A549 (cell line): ENCODE measurements around the gene FRY. TPM values are rescaled to one million over a fixed set of nuclear protein-coding genes. Genes with fewer than 3 reads are reported as not detected.

ENCODE experiments used
- ATAC-seq, 2 experiments: fragments of 200-7000 bp in 1 of 2; fragments of >200 bp in 1 of 2; cut with Nextera tagmentation in 1 of 2; cut with Tn5 transposase in 1 of 2; 3 replicates each; pipeline versions ENCODE4 v1.8.0 to v1.9.1; 2018 to 2020; ENCODE audit warnings: mild to moderate bottlenecking in 1 of 2, moderate library complexity in 1 of 2
- CTCF ChIA-PET: fragments of 300-600 bp; sonication (Branson Sonifier 250); formaldehyde crosslinking; extraction: SDS; loops from one replicate; lab custom pipeline; 2021; ENCODE audit warnings: antibody characterized with exemption, inconsistent platforms; lab: Yijun Ruan, JAX
- POLR2A ChIA-PET: fragments of 350-600 bp; formaldehyde crosslinking; extraction: SDS; loops from one replicate; lab custom pipeline; 2021; ENCODE audit warnings: antibody characterized with exemption, inconsistent platforms; lab: Yijun Ruan, JAX
- DNase-seq, 2 experiments: peaks; one replicate each; pipeline versions ENCODE4 v3.0.0 to v3.0.0-alpha.2; 2011 to 2016; ENCODE audit warnings: low read depth in 1 of 2, low spot score in 1 of 2
- FAIRE-seq: peaks from 2 replicates; lab custom pipeline; 2011; peaks lifted over from hg19 to GRCh38; lab: Jason Lieb, UNC
- H3K27ac ChIP-seq, 2 experiments: fragments of >200 bp; sonication (Bioruptor Twin); formaldehyde crosslinking; 3 replicates each; pipeline ENCODE4 v1.5.1; 2016 to 2017
- H3K4me1 ChIP-seq: fragments of >200 bp; sonication (Bioruptor Twin); formaldehyde crosslinking; 3 replicates; pipeline ENCODE4 v1.6.1; 2016
- H3K4me2 ChIP-seq: fragments of >200 bp; sonication (Bioruptor Twin); formaldehyde crosslinking; 3 replicates; pipeline ENCODE4 v1.6.1; 2016
- H3K4me3 ChIP-seq: fragments of >200 bp; sonication (Bioruptor Twin); formaldehyde crosslinking; 3 replicates; pipeline ENCODE4 v1.5.1; 2016
- H3K9me3 ChIP-seq: fragments of >200 bp; sonication (Bioruptor Twin); formaldehyde crosslinking; 3 replicates; pipeline ENCODE4 v1.6.1; 2016
- BHLHE40 ChIP-seq: IDR thresholded peaks from 2 replicates; pipeline ENCODE4 v1.6.1; 2012; ENCODE audit warnings: low read depth, low read length, inconsistent platforms
- CBX8 ChIP-seq: fragments of 200-600 bp; sonication (generic); IDR thresholded peaks from 2 replicates; pipeline ENCODE4 v1.6.1; 2016
- CEBPB ChIP-seq, 2 experiments: fragments of >200 bp in 1 of 2; sonication (Bioruptor Twin) in 1 of 2; formaldehyde crosslinking in 1 of 2; IDR thresholded peaks; 2 replicates each; pipeline ENCODE4 v1.6.1; 2012 to 2016
- CTCF ChIP-seq: fragments of >200 bp; sonication (Bioruptor Twin); formaldehyde crosslinking; IDR thresholded peaks from 3 replicates; pipeline ENCODE4 v1.5.1; 2016
- E2F6 ChIP-seq: IDR thresholded peaks from 2 replicates; pipeline ENCODE4 v1.6.1; 2012; ENCODE audit warnings: low read depth, borderline replicate concordance
- EP300 ChIP-seq, 2 experiments: fragments of >200 bp; sonication (Bioruptor Twin); formaldehyde crosslinking; IDR thresholded peaks; 2 replicates in 1 of 2; 3 replicates in 1 of 2; pipeline ENCODE4 v1.6.1; 2016 to 2017
- GATA3 ChIP-seq: IDR thresholded peaks from 2 replicates; pipeline ENCODE4 v1.6.1; 2012; ENCODE audit warnings: borderline replicate concordance
- HDAC2 ChIP-seq: fragments of 200-600 bp; sonication (generic); IDR thresholded peaks from 2 replicates; pipeline ENCODE4 v1.6.1; 2016
- HOXB13 ChIP-seq: fragments of 250-450 bp; sonication (Bioruptor Pico); IDR thresholded peaks from 2 replicates; pipeline ENCODE4 v1.5.0; 2020; ENCODE audit warnings: low read depth, mild to moderate bottlenecking, moderate library complexity
- KDM1A ChIP-seq: fragments of 200-600 bp; sonication (generic); IDR thresholded peaks from 2 replicates; pipeline ENCODE4 v1.6.1; 2016; ENCODE audit warnings: low read depth, mild to moderate bottlenecking
- MAFK ChIP-seq: fragments of 450-650 bp; IDR thresholded peaks from 2 replicates; pipeline ENCODE4 v1.6.1; 2014; ENCODE audit not compliant: partially characterized antibody
- MAZ ChIP-seq: fragments of 150-350 bp; IDR thresholded peaks from 2 replicates; pipeline ENCODE4 v1.6.1; 2014; ENCODE audit warnings: antibody characterized with exemption, low read depth, low read length, borderline replicate concordance
- MYC ChIP-seq: IDR thresholded peaks from 2 replicates; pipeline ENCODE4 v1.6.1; 2012; ENCODE audit warnings: mild to moderate bottlenecking, inconsistent platforms, low read length, improper control_type of control experiment, borderline replicate concordance
- NPAS2 ChIP-seq: fragments of 250-450 bp; sonication (Bioruptor Pico); IDR thresholded peaks from 2 replicates; pipeline ENCODE4 v1.8.0; 2022; ENCODE audit warnings: mild to moderate bottlenecking, moderate library complexity, borderline replicate concordance
- RARB ChIP-seq: fragments of 250-450 bp; sonication (Bioruptor Pico); IDR thresholded peaks from 2 replicates; pipeline ENCODE4 v1.8.0; 2021; ENCODE audit warnings: mild to moderate bottlenecking, moderate library complexity
- RCOR1 ChIP-seq: fragments of 150-350 bp; IDR thresholded peaks from 2 replicates; pipeline ENCODE4 v1.6.1; 2014; ENCODE audit warnings: antibody characterized with exemption, low read length, low read depth
- RFX5 ChIP-seq: fragments of 450-650 bp; IDR thresholded peaks from 2 replicates; pipeline ENCODE4 v1.7.1; 2014; ENCODE audit warnings: antibody characterized with exemption, mild to moderate bottlenecking, moderate library complexity
- SMC3 ChIP-seq: fragments of >200 bp; sonication (Bioruptor Twin); formaldehyde crosslinking; IDR thresholded peaks from 3 replicates; pipeline ENCODE4 v1.6.1; 2018; ENCODE audit warnings: inconsistent platforms
- SREBF2 ChIP-seq: fragments of 450-650 bp; IDR thresholded peaks from 2 replicates; pipeline ENCODE4 v1.6.1; 2014; ENCODE audit warnings: mild to moderate bottlenecking, moderate library complexity
- TP53 ChIP-seq: fragments of 250-450 bp; sonication (Bioruptor Pico); IDR thresholded peaks from 2 replicates; pipeline ENCODE4 v1.5.0; 2021; ENCODE audit warnings: mild to moderate bottlenecking, moderate library complexity
- USF2 ChIP-seq: fragments of 450-650 bp; IDR thresholded peaks from 2 replicates; pipeline ENCODE4 v1.6.1; 2014; ENCODE audit warnings: antibody characterized with exemption
- ZFP36 ChIP-seq: fragments of 450-650 bp; IDR thresholded peaks from 2 replicates; pipeline ENCODE4 v1.6.1; 2014; ENCODE audit warnings: borderline replicate concordance; ENCODE audit not compliant: partially characterized antibody
- ZSCAN20 ChIP-seq: fragments of 250-450 bp; sonication (Bioruptor Pico); IDR thresholded peaks from 2 replicates; pipeline ENCODE4 v1.8.0; 2022; ENCODE audit warnings: mild to moderate bottlenecking, moderate library complexity
- WGBS: methylation state at CpG from one replicate; pipeline ENCODE4 v1.1.6; 2017; ENCODE audit errors: missing lambda C conversion rate; 5-methylcytosine and 5-hydroxymethylcytosine counted together
- polyA plus RNA-seq, 4 experiments: library from polyadenylated mRNA; depleted of rRNA in 3 of 4; stranded (reverse); fragments of >200 nt; fragmentation: RNase III in 1 of 4; extraction: RNeasy Plus Mini Kit Qiagen cat#74134 plus additional on column Dnase treatment in 1 of 4; gene quantifications; 2 replicates in 3 of 4; 3 replicates in 1 of 4; pipeline ENCODE4 v1.2.3, GENCODE V29; 2011 to 2017
- TF ChIP-seq, protein P1 (sequence below): fragments of 250-450 bp; sonication (Bioruptor Pico); IDR thresholded peaks from 2 replicates; pipeline ENCODE4 v1.5.0; 2021; ENCODE audit warnings: mild to moderate bottlenecking, moderate library complexity, borderline replicate concordance
- TF ChIP-seq, protein P2 (sequence below): IDR thresholded peaks from 2 replicates; pipeline ENCODE4 v1.6.1; 2012
- TF ChIP-seq, protein P3 (sequence below): IDR thresholded peaks from 2 replicates; pipeline ENCODE4 v1.6.1; 2012

FRY gene
- polyA plus RNA-seq, 2 of the 4 experiments (the other 2 are of a cell fraction), result 0.08 to 0.26 TPM

DNA sequence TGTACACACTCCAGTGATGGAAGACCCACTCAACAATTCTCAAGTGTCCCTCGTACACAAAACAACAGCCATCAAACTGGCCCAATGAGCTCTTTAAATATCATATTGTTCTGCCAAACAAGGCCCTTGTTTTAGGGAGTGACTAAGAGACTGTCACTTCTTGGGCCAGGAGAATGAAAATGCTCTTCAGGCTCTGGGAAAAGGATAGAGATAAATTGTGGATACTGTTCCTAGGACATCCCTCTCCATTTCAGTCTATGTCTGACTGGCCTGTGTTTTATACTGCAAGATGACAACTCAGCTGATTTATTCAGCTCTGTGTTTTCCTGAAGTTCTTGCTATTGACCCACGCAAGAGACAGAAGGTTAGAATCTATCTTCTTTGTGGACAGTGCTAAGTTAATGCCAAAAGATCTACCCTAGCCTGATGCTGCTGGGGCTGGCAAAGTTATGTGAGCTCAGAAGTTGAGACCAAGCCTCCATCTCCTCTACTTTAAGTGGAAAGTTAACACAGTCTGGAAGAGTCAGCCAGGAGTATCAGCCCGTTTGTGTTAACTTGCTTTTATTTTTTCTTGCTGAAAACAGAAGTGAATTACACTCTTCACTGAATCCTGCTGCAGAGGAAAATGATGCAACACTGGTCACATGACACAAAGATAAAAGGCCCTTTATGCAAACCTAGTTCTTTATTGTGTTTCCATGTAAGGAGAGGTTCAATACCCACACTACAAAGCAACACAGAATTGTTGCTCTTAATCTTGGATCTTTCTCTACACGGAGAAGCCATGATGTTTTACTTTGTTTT, 14.6 kb downstream of the FRY start:
- 58% methylated on average over 4 of the region's 4 CpGs for WGBS
- no peak overlapping the region for H3K4me3 ChIP-seq
- TF ChIP-seq TP53 (CRISPR knock-in tag) (no peak), ZSCAN20 (CRISPR knock-in tag) (no peak), ZFP36 (no peak), MAFK (no peak), HOXB13 (CRISPR knock-in tag) (no peak), CBX8 (no peak), BHLHE40 (no peak)
- TF ChIP-seq, all 56 proteins: peak for 0
- POLR2A ChIA-PET, result no interaction called here
- CTCF ChIA-PET, result interaction anchor here (1.1 kb wide), 1 partner anchor 136 kb away, joined by 3 read pairs; no protein-coding TSS in a partner anchor
- no peaks in the 10 kb centered on the region for H3K4me1 ChIP-seq
- H3K27ac ChIP-seq, result no peak overlapping the region
- H3K9me3 ChIP-seq, result no peaks in the 10 kb centered on the region
- no peak overlapping the region for H3K4me2 ChIP-seq
- DNase-seq, result no peak
- FAIRE-seq, result no peak
- ATAC-seq, result no peak

DNA sequence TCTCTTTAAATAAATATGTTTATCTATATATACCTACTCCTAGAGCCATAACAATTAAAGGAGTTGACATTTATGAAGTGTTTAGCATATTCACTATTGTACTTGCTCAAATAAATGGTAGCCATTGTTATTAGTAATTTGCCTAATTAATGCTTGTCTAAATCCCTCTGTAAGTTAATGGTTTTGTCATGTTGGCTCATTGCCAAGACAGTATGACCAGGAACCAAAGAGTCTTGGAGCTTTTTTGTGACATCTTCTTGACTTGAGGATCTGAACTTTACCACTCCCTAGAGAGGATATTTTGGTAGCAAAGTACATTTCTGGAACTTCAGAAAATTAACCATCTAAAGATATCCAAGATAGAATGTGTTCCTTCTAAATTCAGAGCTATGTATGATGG, 15.5 kb downstream of the FRY start:
- DNase-seq (no peak), FAIRE-seq (no peak), ATAC-seq (no peak)
- Histone ChIP-seq H3K27ac (no peak overlapping the region), H3K4me1 (no peaks in the 10 kb centered on the region), H3K4me3 (no peak overlapping the region), H3K9me3 (no peaks in the 10 kb centered on the region), H3K4me2 (no peak overlapping the region)
- TF ChIP-seq ZFP36, result no peak
- TF ChIP-seq NPAS2 (CRISPR knock-in tag), result no peak
- TF ChIP-seq, protein P1, sequence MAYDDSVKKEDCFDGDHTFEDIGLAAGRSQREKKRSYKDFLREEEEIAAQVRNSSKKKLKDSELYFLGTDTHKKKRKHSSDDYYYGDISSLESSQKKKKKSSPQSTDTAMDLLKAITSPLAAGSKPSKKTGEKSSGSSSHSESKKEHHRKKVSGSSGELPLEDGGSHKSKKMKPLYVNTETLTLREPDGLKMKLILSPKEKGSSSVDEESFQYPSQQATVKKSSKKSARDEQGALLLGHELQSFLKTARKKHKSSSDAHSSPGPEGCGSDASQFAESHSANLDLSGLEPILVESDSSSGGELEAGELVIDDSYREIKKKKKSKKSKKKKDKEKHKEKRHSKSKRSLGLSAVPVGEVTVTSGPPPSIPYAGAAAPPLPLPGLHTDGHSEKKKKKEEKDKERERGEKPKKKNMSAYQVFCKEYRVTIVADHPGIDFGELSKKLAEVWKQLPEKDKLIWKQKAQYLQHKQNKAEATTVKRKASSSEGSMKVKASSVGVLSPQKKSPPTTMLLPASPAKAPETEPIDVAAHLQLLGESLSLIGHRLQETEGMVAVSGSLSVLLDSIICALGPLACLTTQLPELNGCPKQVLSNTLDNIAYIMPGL (CRISPR knock-in tag), result no peak
- no peak for TF ChIP-seq MAZ
- TF ChIP-seq EP300 (IDR thresholded peaks at IDR 0.05), result no peak
- TF ChIP-seq CTCF, result no peak
- TF ChIP-seq MYC, result no peak
- TF ChIP-seq TP53 (CRISPR knock-in tag), result no peak
- TF ChIP-seq RARB (CRISPR knock-in tag), result no peak
- TF ChIP-seq GATA3, result no peak
- TF ChIP-seq RCOR1, result no peak
- TF ChIP-seq, protein P2, sequence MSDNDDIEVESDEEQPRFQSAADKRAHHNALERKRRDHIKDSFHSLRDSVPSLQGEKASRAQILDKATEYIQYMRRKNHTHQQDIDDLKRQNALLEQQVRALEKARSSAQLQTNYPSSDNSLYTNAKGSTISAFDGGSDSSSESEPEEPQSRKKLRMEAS, result no peak
- TF ChIP-seq USF2, result no peak
- POLR2A ChIA-PET, result no interaction called here
- CTCF ChIA-PET, result no interaction called here

GRCh38 chr13:32047793-32048192, 16.2 kb downstream of the FRY start:
- CTCF ChIA-PET, result no interaction called here
- no peak for FAIRE-seq
- TF ChIP-seq SREBF2 (no peak), CBX8 (no peak), BHLHE40 (no peak), CEBPB (IDR thresholded peaks at IDR 0.05) (no peak), RFX5 (no peak), HOXB13 (CRISPR knock-in tag) (no peak), HDAC2 (no peak), USF2 (no peak), SMC3 (no peak), KDM1A (no peak), E2F6 (no peak), EP300 (IDR thresholded peaks at IDR 0.05) (no peak), MAFK (no peak)
- TF ChIP-seq, protein P3, sequence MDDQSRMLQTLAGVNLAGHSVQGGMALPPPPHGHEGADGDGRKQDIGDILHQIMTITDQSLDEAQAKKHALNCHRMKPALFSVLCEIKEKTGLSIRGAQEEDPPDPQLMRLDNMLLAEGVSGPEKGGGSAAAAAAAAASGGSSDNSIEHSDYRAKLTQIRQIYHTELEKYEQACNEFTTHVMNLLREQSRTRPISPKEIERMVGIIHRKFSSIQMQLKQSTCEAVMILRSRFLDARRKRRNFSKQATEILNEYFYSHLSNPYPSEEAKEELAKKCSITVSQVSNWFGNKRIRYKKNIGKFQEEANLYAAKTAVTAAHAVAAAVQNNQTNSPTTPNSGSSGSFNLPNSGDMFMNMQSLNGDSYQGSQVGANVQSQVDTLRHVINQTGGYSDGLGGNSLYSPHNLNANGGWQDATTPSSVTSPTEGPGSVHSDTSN, result no peak

More at GRCh38 chr13:32047793-32048192, 16.2 kb downstream of the FRY start:
- ATAC-seq, result no peak
- H3K9me3 ChIP-seq, result no peaks in the 10 kb centered on the region
- no peak overlapping the region for H3K4me3 ChIP-seq
- 89% methylated on average over 5 of the region's 5 CpGs for WGBS
- no peak overlapping the region for H3K27ac ChIP-seq
- H3K4me2 ChIP-seq, result no peak overlapping the region
- no peak for DNase-seq
- POLR2A ChIA-PET, result no interaction called here
- H3K4me1 ChIP-seq, result no peaks in the 10 kb centered on the region
